Neural cell (in vitro differentiated cells): Measurements from ENCODE around the gene SLC25A25.

Source experiments
- CTCF ChIP-seq: fragments of 450-650 bp; IDR thresholded peaks from 2 replicates; pipeline ENCODE4 v1.5.1; 2014; ENCODE audit warnings: antibody characterized with exemption, mild to moderate bottlenecking, moderate library complexity; ENCODE audit not compliant: poor library complexity, severe bottlenecking
- EZH2 ChIP-seq: fragments of 200-600, 300-800 bp; shearing (Covaris generic), sonication (generic); IDR thresholded peaks from 2 replicates; pipeline ENCODE4 v1.6.1; 2014; ENCODE audit warnings: antibody characterized with exemption, low read length, borderline replicate concordance, mild to moderate bottlenecking; ENCODE audit not compliant: insufficient read depth, poor library complexity, severe bottlenecking
- REST ChIP-seq: IDR thresholded peaks from 2 replicates; pipeline ENCODE4 v1.6.1; 2012; ENCODE audit warnings: borderline replicate concordance
- TAF1 ChIP-seq: IDR thresholded peaks from 2 replicates; pipeline ENCODE4 v1.6.1; 2012; ENCODE audit warnings: low read depth

DNA sequence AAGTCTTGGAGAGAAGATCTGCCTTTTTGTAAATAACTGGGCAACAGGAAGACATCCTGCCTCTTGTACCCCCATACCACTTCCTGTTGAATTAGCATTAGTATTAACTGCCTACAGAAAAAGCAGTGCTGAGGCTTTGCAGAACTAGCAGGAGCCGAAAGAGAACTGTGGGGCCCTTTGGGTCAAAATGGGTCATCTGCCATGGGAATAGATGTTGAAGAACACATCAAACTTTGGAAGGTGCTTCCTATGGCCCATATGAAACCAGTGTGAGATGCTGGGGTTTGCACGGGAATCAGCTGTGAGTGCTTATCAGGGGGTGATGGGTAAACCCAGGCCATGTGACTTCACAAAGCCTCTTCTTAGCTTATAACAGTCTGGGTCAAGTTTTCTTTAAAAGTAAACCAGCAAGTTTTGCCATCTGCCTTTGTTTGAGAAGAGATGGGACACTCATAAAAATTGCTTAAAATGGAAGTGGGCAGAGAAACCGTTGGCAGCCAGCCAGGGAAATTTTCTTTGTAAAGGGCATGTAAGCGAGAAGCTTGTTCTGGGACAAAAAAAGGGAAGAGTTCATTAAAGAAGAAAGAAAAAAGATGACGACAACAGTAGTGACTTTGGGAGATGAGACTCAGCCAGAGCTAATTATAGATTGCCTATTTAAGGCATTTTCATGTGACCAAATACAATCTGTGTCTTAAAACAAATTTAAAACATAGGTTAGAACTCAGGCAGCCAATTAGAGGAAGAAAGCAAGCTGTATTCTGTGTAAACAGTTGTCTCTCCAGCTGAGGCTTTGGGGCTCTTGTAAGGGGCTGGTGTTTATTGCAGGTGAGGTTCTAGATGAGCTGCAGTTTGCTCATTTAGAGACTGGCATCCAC, 4.4 kb downstream of the SLC25A25 start:
- TF ChIP-seq REST (no peak), CTCF (no peak), TAF1 (no peak), EZH2 (no peak)
